Measurements from ENCODE around the gene TRAPPC10. TPM values are rescaled to one million over a fixed set of nuclear protein-coding genes. Genes with fewer than 3 reads are reported as not detected.

Gene TRAPPC10
- total RNA-seq, 1 donor from 2014 or later = 41.7 TPM

- no peak for DNase-seq (ENCODE audit: extremely low spot score, unreplicated experiment)
- Mint-ChIP-seq H3K4me1 (ENCODE audit: unreplicated experiment) (peaks cover 43% of the 10 kb centered on the region), H3K9me3 (ENCODE audit: unreplicated experiment) (no peaks in the 10 kb centered on the region), H3K27ac (ENCODE audit: unreplicated experiment) (no peak overlapping the region), H3K4me3 (ENCODE audit: unreplicated experiment) (no peak overlapping the region), H3K36me3 (ENCODE audit: unreplicated experiment) (peaks cover 13% of the 10 kb centered on the region), H3K27me3 (ENCODE audit: unreplicated experiment) (no peaks in the 10 kb centered on the region)
- no peak for TF ChIP-seq CTCF (IDR thresholded peaks at IDR 0.05)
Observed at GRCh38 chr21:44047996-44048560, 36.0 kb downstream of the TRAPPC10 start.

GRCh38 chr21:44049182-44049581 lies 37.1 kb downstream of the TRAPPC10 start:
- H3K4me1 Mint-ChIP-seq (ENCODE audit: unreplicated experiment) = peaks cover 51% of the 10 kb centered on the region
- peak overlapping the region; percentile 40 for H3K4me3 Mint-ChIP-seq (ENCODE audit: unreplicated experiment)
- TF ChIP-seq CTCF (IDR thresholded peaks at IDR 0.05) = no peak
- H3K27me3 Mint-ChIP-seq (ENCODE audit: unreplicated experiment) = no peaks in the 10 kb centered on the region
- H3K36me3 Mint-ChIP-seq (ENCODE audit: unreplicated experiment) = peaks cover 17% of the 10 kb centered on the region
- H3K27ac Mint-ChIP-seq (ENCODE audit: unreplicated experiment) = peak overlapping the region; percentile 91
- DNase-seq (ENCODE audit: extremely low spot score, unreplicated experiment) = no peak
- no peaks in the 10 kb centered on the region for H3K9me3 Mint-ChIP-seq (ENCODE audit: unreplicated experiment)

- Mint-ChIP-seq H3K27ac (ENCODE audit: unreplicated experiment) (peak overlapping the region; percentile 91), H3K27me3 (ENCODE audit: unreplicated experiment) (no peaks in the 10 kb centered on the region), H3K4me3 (ENCODE audit: unreplicated experiment) (peak overlapping the region; percentile 40), H3K4me1 (ENCODE audit: unreplicated experiment) (peaks cover 53% of the 10 kb centered on the region), H3K36me3 (ENCODE audit: unreplicated experiment) (peaks cover 19% of the 10 kb centered on the region), H3K9me3 (ENCODE audit: unreplicated experiment) (no peaks in the 10 kb centered on the region)
- no peak for TF ChIP-seq CTCF (IDR thresholded peaks at IDR 0.05)
- no peak for DNase-seq (ENCODE audit: extremely low spot score, unreplicated experiment)
Observed at GRCh38 chr21:44049606-44050005, 37.5 kb downstream of the TRAPPC10 start.

GRCh38 chr21:44050276-44050675 lies 38.2 kb downstream of the TRAPPC10 start:
- peak overlapping the region; percentile 91 for H3K27ac Mint-ChIP-seq (ENCODE audit: unreplicated experiment)
- no peak for DNase-seq (ENCODE audit: extremely low spot score, unreplicated experiment)
- H3K9me3 Mint-ChIP-seq (ENCODE audit: unreplicated experiment) = no peaks in the 10 kb centered on the region
- H3K27me3 Mint-ChIP-seq (ENCODE audit: unreplicated experiment) = no peaks in the 10 kb centered on the region
- peaks cover 60% of the 10 kb centered on the region for H3K4me1 Mint-ChIP-seq (ENCODE audit: unreplicated experiment)
- no peak for TF ChIP-seq CTCF (IDR thresholded peaks at IDR 0.05)
- H3K4me3 Mint-ChIP-seq (ENCODE audit: unreplicated experiment) = no peak overlapping the region
- H3K36me3 Mint-ChIP-seq (ENCODE audit: unreplicated experiment) = peaks cover 21% of the 10 kb centered on the region

- peak; percentile 88 for DNase-seq (ENCODE audit: extremely low spot score, unreplicated experiment)
- peak overlapping the region; percentile 91 for H3K27ac Mint-ChIP-seq (ENCODE audit: unreplicated experiment)
- no peak overlapping the region for H3K4me3 Mint-ChIP-seq (ENCODE audit: unreplicated experiment)
- peaks cover 71% of the 10 kb centered on the region for H3K4me1 Mint-ChIP-seq (ENCODE audit: unreplicated experiment)
- TF ChIP-seq CTCF (IDR thresholded peaks at IDR 0.05) = no peak
- no peaks in the 10 kb centered on the region for H3K9me3 Mint-ChIP-seq (ENCODE audit: unreplicated experiment)
- peaks cover 28% of the 10 kb centered on the region for H3K36me3 Mint-ChIP-seq (ENCODE audit: unreplicated experiment)
- no peaks in the 10 kb centered on the region for H3K27me3 Mint-ChIP-seq (ENCODE audit: unreplicated experiment)
Observed at GRCh38 chr21:44051462-44051941, 39.4 kb downstream of the TRAPPC10 start.
